GM19455 (cell line): ENCODE data around the gene PHLPP1.

ENCODE experiments used
- ATAC-seq: cut with Tn5 transposase; IDR thresholded peaks from one replicate; pipeline ENCODE4 v1.9.1; 2021; ENCODE audit not compliant: unreplicated experiment

Gene PHLPP1

GRCh38 chr18:62928326-62928725 lies 213.0 kb downstream of the PHLPP1 start:
- ATAC-seq = no peak

GRCh38 chr18:62933261-62933887 lies 218.0 kb downstream of the PHLPP1 start:
- no peak for ATAC-seq

GRCh38 chr18:62935994-62936393 lies 220.7 kb downstream of the PHLPP1 start:
- ATAC-seq = no peak

- no peak for ATAC-seq
These were observed 221.7 kb downstream of the PHLPP1 start for GRCh38 chr18:62937065-62937464.

- ATAC-seq = no peak
These were observed 222.7 kb downstream of the PHLPP1 start for GRCh38 chr18:62938006-62938405.

- ATAC-seq = no peak
These were observed 223.1 kb downstream of the PHLPP1 start for GRCh38 chr18:62938487-62938886.

- no peak for ATAC-seq
These were observed 224.1 kb downstream of the PHLPP1 start for GRCh38 chr18:62939433-62939832.

GRCh38 chr18:62939926-62940325 lies 224.6 kb downstream of the PHLPP1 start:
- ATAC-seq = no peak

- ATAC-seq = no peak
These were observed 227.2 kb downstream of the PHLPP1 start for GRCh38 chr18:62942578-62942977.

GRCh38 chr18:62944454-62944853 lies 229.1 kb downstream of the PHLPP1 start:
- no peak for ATAC-seq

GRCh38 chr18:62948788-62949187 lies 233.4 kb downstream of the PHLPP1 start:
- no peak for ATAC-seq

GRCh38 chr18:62950246-62950645 lies 234.9 kb downstream of the PHLPP1 start:
- ATAC-seq = no peak

- no peak for ATAC-seq
These were observed 237.5 kb downstream of the PHLPP1 start for GRCh38 chr18:62952807-62953206.

GRCh38 chr18:62953663-62954062 lies 238.3 kb downstream of the PHLPP1 start:
- no peak for ATAC-seq

GRCh38 chr18:62954366-62954765 lies 239.0 kb downstream of the PHLPP1 start:
- ATAC-seq = no peak

GRCh38 chr18:62957885-62958472 lies 242.6 kb downstream of the PHLPP1 start:
- ATAC-seq = no peak

GRCh38 chr18:62959481-62959880 lies 244.1 kb downstream of the PHLPP1 start:
- ATAC-seq = no peak

- no peak for ATAC-seq
These were observed 248.2 kb downstream of the PHLPP1 start for GRCh38 chr18:62963507-62963906.

GRCh38 chr18:62964432-62964831 lies 249.1 kb downstream of the PHLPP1 start:
- no peak for ATAC-seq

- ATAC-seq = no peak
These were observed 251.7 kb downstream of the PHLPP1 start for GRCh38 chr18:62967089-62967488.

GRCh38 chr18:62973689-62974088 lies 258.3 kb downstream of the PHLPP1 start:
- no peak for ATAC-seq

- ATAC-seq = no peak
These were observed 259.0 kb downstream of the PHLPP1 start for GRCh38 chr18:62974388-62974787.
